Right forelimb (tissue), 1 donor: Measurements from ENCODE around the gene GNA14.
"Not testable (repeated sequence)": the region's sequence is repeated elsewhere in the genome, so short reads cannot be mapped to it uniquely, and the experiment has no call there.

ENCODE experiments used
- DNase-seq: peaks from one replicate; pipeline ENCODE4 v3.0.0-alpha.2; 2018

The GNA14 gene

GRCh38 chr9:77531400-77531799 lies 116.7 kb downstream of the GNA14 start:
- DNase-seq: no peak

- no peak for DNase-seq
These were observed 124.2 kb downstream of the GNA14 start for GRCh38 chr9:77523891-77524290.

- no peak for DNase-seq
These were observed 127.0 kb downstream of the GNA14 start for GRCh38 chr9:77521091-77521490.

GRCh38 chr9:77518688-77519087 lies 129.4 kb downstream of the GNA14 start:
- no peak for DNase-seq

GRCh38 chr9:77516781-77517180 lies 131.3 kb downstream of the GNA14 start:
- DNase-seq: no peak

- no peak for DNase-seq
These were observed 133.0 kb downstream of the GNA14 start for GRCh38 chr9:77514886-77515711.

GRCh38 chr9:77513457-77513856 lies 134.7 kb downstream of the GNA14 start:
- DNase-seq: no peak

- no peak for DNase-seq
These were observed 135.2 kb downstream of the GNA14 start for GRCh38 chr9:77512876-77513275.

- DNase-seq: no peak
These were observed 136.6 kb downstream of the GNA14 start for GRCh38 chr9:77511525-77511924.

GRCh38 chr9:77510666-77511065 lies 137.5 kb downstream of the GNA14 start:
- DNase-seq: no peak

- no peak for DNase-seq
These were observed 139.7 kb downstream of the GNA14 start for GRCh38 chr9:77508396-77508795.

- no peak for DNase-seq
These were observed 140.7 kb downstream of the GNA14 start for GRCh38 chr9:77507212-77507961.

- DNase-seq: no peak
These were observed 142.9 kb downstream of the GNA14 start for GRCh38 chr9:77505232-77505631.

- no peak for DNase-seq
These were observed 145.6 kb downstream of the GNA14 start for GRCh38 chr9:77502568-77502967.

- DNase-seq: no peak
These were observed 149.2 kb downstream of the GNA14 start for GRCh38 chr9:77498891-77499290.

- no peak for DNase-seq
These were observed 150.6 kb downstream of the GNA14 start for GRCh38 chr9:77497322-77498198.

- DNase-seq: no peak
These were observed 152.1 kb downstream of the GNA14 start for GRCh38 chr9:77495834-77496671.

- DNase-seq: not testable (repeated sequence)
These were observed 157.8 kb downstream of the GNA14 start for GRCh38 chr9:77490279-77490678.

GRCh38 chr9:77489405-77490163 lies 158.5 kb downstream of the GNA14 start:
- not testable (repeated sequence) for DNase-seq

GRCh38 chr9:77488439-77489126 lies 159.5 kb downstream of the GNA14 start:
- DNase-seq: no peak

- no peak for DNase-seq
These were observed 161.2 kb downstream of the GNA14 start for GRCh38 chr9:77486968-77487367.
